Stimulated activated CD8-positive, alpha-beta memory T cell treated with anti-CD3 and anti-CD28 coated beads, Interleukin-4, amount 100 ng/mL, for 1 hour (primary cell): ENCODE results near the gene P3R3URF.
"Not testable (repeated sequence)": the region's sequence is repeated elsewhere in the genome, so short reads cannot be mapped to it uniquely, and the experiment has no call there.

Experiments
- DNase-seq, 2 donors: peaks; one replicate each; pipeline ENCODE4 v3.0.0-alpha.2; 2020; ENCODE audit warnings: low read depth in 2 of 2, low spot score in 1 of 2

The P3R3URF gene

DNA sequence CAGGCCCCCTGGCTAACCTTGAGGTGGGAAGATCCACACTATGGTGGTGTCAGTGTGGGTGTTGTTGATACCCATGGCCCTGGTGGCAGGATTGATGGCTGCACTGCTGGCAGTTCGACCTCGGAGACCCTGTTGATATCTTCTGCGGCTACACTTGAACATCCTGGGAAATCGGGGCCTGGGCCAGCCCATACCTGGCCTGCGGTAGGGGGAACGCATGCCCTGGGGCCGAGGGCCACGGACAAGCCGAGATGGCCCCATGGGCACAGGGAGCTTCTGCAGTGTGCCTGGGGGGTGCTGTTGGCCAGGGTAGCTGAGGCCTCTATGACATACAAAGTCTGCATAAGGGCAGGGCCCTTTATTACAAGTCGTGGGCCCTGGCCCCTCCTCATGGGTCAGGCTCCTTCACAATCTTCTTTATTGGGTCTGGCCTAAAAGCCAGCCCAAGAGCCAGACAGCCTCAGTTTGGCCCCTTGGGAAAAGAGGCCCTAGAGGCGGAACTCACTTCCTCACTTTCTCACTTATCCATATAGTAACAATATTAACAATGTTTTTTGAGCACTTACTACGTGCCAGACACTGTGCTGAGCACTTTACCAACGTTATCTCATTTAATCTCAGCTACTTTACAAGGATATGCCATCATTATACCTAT lies at the start of gene P3R3URF:
TSS of gene P3R3URF (minus strand) at position 278 of the 655 bp plus-strand sequence. CDS start at position 261, 17 bp downstream.
- DNase-seq = no peak

DNA sequence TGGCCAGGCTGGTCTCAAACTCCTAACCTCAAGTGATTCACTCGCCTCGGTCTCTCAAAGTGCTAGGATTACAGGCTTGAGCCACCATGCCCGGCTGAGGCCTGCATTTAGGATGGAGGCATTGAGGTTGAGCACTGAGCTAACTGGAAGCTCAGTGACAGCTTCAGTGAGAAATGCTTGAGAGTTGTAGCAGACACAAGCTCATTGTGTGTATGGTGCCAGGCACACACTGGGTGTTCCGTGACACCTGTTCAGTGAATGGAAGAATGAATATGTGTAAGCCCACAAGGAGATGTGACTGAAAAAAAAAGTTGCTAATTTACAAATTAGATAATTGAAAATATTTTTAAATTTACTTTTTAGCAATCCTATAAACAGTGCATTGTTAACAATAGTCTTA lies 48.7 kb upstream of the P3R3URF start:
- DNase-seq = no peak

DNA sequence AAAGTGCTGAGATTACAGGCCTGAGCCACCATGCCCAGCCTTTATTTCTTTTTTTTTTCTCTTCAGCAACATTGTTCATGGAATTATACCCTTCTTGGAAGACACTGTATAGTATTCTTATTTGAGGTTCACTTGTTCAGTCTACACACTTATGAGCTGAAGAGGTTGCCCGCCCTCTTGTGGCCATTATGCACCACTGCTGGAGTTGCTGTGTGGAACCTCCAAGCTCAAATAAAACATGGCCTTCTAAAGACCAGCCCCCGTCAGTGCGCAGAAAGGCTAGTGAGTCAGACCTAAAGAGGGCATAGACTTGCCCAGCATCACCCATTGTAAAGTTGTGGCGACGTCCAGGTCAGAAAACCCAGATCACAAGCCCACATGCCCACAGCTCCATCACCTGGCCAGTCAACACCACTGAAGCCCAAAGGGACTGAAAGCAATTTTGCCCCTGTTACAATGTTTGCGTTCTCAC lies 47.2 kb upstream of the P3R3URF start:
- DNase-seq = peak in 1 of 2 donors; percentile 38

GRCh38 chr1:46223055-46223454 lies 46.8 kb upstream of the P3R3URF start:
- DNase-seq = not testable (repeated sequence)

- DNase-seq = no peak
Measured at GRCh38 chr1:46221749-46222148, 45.5 kb upstream of the P3R3URF start.

DNA sequence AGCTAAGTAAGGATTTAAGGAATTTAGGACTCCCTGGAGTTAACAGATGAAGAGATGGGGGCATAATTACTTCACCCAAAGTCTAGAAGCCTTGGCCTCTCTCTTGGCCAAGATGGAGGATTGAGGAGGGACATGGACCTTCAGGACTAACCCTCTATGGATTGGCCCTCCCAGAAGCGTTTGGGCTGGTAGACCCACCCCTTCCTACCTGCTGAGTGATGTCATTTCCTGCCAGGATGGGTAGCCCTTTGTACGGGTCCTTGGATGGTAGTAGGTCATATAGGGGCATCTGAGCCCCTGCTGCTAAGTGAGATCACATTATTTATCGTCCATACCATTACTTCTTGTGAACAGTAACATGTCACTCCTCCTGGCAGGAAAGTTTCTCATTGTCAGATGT lies 44.5 kb upstream of the P3R3URF start:
- DNase-seq = no peak

- no peak for DNase-seq
Measured at GRCh38 chr1:46219551-46220520, 43.5 kb upstream of the P3R3URF start.

DNA sequence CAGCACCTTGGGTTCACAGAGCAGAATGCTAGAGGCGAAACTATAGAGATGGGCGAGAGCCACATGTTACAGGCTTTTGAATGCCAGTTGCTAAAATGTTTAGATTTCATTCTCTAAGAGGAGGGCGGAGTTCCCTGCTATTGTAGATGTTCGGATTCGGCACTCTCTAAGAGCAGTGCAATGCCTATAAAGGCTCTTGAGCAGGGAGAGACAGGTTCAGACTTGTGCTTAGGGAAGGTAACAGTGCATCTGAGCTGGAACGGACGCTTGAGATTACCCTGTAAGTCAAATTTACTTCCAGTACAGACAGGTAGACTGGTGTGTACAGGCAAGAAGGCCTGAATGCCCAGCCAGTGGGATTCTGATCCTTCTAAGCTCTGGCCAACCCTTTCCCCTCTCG lies 42.2 kb upstream of the P3R3URF start:
- no peak for DNase-seq

DNA sequence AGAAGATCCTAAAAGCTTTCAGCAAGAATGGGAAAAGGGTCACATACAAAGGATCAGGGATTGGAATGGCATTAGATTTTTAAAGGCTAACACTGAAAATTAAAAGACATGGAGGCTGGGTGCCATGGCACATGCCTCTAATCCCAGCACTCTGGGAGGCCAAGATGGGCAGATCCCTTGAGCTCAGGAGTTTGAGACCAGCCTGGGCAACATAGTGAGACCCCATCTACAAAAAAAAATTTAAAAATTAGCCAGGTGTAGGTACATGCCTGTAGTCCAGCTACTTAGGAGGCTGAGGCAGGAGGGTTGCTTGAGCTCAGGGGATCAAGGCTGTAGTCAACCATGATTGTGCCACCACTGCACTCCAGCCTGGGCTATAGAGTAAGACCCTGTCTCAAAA lies 39.2 kb upstream of the P3R3URF start:
- DNase-seq = no peak

DNA sequence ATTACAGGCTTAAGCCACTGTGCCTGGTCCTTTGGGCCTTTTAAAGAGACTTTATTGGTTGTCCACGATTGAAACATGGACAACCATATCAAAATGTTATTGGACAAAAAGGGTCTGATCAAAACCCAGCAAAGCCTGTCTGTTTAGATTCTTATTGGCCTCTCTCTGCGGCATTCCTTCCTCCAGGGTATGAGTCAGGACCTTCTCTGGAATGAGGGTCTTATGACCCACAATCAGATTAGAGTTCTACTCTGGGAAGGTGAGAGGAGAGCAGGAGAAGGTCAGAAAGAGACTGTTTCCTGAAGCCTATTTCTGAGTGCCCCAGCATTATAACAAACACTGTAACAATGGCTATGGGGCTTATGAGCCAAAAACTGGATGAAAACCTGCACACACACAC lies 34.8 kb upstream of the P3R3URF start:
- DNase-seq = no peak

GRCh38 chr1:46210561-46210960 lies 34.3 kb upstream of the P3R3URF start:
- DNase-seq = no peak

DNA sequence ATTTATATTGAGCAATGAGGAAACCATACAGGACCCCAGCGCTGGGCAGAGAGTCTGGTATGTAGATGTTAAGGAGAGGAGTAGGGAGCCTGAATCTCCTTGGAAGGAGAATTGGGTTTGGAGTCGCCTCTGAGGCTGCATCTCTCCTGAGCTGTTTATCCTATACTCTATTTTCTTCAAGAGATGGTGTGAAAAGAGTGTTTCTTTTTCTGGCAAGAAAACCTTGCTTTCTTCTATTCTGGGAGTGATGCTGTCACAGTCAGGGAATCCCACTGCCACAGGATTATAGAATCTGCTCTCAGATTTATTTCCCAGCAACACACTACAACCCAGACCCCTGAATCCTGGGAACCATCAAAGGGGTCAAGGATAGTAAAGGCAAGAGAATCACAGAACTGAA lies 30.1 kb upstream of the P3R3URF start:
- no peak for DNase-seq

GRCh38 chr1:46205791-46206190 lies 29.5 kb upstream of the P3R3URF start:
- no peak for DNase-seq

DNA sequence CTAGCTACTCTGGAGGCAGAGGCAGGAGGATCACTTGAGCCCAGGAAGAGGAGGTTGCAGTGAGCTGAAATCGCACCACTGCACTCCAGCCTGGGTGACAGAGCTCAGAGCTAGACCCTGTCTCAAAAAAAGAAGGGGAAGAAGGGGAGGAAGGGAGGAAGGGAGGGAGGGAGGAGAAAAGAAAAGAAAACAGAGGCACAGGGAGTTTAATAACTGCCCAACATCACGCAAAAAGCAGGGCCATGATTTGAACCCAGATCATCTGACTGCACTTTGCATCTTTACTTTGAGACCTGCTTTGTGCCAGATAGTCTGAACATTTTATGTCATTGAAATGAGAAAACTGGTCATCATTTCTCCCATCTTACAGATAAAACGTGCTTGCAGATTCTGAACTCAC lies 28.9 kb upstream of the P3R3URF start:
- no peak for DNase-seq

DNA sequence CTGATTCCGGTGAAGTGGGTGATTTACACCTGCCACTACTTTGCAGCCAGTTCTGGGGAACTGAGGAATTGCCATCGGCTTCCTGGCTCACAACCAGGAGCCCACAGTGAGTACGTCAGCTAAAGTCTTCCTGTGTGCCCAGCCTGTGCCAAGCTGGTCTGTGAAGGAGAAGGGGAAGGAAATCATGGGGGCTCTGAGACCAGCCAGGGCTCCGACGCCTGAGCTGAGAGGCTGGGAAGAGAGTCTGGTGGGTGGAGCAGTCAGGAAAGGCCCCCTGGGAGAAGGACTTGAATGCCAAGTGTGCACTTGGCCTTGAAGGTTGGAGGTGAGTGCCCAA lies 28.1 kb upstream of the P3R3URF start:
- no peak for DNase-seq

GRCh38 chr1:46203738-46204405 lies 27.6 kb upstream of the P3R3URF start:
- DNase-seq = no peak

DNA sequence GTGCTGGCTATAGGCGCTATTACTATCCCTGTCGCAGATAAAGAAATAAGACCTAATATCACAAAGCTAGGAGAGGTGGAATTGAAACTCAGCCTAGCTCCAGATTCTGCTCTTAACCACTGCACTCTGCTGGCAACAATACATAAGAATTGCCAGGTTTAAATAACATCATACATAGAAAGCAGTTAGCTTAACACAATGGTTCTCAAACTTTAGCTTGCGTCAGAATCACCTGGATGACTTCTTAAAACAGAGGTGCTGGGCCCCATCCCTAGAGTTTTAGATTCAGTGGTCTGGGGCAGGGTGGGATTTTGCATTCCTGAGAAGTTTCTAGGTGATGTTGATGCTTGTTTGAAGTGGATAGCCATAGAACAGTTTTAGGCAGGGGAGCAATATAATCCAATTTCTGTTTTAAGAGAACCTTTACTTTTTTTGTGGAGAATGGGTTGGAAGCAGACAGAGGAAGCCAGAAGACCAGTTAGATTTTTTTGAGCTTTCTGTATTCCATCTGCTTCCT lies 23.0 kb upstream of the P3R3URF start:
- DNase-seq = no peak

DNA sequence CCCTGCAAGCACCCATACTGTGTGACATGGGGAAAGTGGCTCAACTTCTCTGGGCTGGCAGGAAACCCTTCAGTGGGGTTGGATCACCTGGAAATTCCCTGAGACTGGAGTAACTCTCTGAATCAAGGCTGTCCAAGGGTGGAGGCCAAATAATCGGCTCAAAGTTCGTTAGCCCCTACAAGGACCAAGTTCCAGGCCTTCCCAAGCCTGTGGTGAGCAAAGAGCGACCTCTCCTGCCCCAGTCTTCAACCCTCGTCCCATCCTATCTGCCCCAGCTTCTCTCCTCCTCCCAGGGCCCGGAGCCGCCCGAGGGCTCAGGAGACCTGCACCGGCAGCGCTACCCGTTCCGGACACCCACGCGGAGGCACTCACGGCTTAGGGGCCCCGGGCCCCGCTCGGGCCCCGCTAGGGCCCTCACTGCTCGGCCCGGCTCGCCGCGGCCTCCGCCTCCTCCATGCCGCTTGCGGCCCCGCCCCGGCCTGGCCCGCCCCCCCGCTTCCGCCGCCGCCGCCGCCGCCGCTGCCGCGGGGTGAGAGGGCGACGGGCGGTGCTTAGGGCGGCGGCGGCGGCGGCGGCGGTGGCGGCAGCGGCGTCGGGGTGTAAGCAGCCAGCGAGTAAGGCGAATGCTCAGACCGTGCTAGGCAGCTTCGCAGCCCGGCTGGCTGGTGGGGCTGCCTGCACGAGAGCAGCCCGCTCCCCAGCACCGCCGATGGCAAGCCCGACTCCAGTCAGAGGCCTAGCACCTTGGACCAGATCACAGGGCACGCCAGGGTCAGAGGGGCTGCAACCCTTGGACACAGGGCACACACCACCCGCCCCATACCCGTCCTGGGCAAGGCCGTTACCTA lies 21.9 kb upstream of the P3R3URF start, which contains the start of gene POMGNT1:
TSS of gene POMGNT1 (minus strand) at position 471 of the 848 bp plus-strand sequence. CDS start 613 bp downstream, outside the sequence.
- peak; percentile 35 to 51 for DNase-seq

- no peak for DNase-seq
Measured at GRCh38 chr1:46197560-46197963, 21.3 kb upstream of the P3R3URF start.

GRCh38 chr1:46196609-46197008 lies 20.3 kb upstream of the P3R3URF start:
- DNase-seq = no peak
